Body of pancreas (tissue), 4 donors: ENCODE results near the gene AKAP12.

Experiments used
- POLR2A ChIP-seq, 3 donors: fragments of 450-650 bp; IDR thresholded peaks; one replicate each; pipeline ENCODE4 v1.6.1; 2016; ENCODE audit warnings: antibody characterized with exemption in 3 of 3, mild to moderate bottlenecking in 2 of 3
- TF ChIP-seq, protein P1 (sequence below), 7 experiments: fragments of 450-650 bp in 4 of 7; fragments of 200-600 bp in 3 of 7; sonication (generic) in 3 of 7; IDR thresholded peaks; one replicate each; pipeline ENCODE4 v1.5.1; 2016 to 2019; ENCODE audit warnings: antibody characterized with exemption in 7 of 7

DNA sequence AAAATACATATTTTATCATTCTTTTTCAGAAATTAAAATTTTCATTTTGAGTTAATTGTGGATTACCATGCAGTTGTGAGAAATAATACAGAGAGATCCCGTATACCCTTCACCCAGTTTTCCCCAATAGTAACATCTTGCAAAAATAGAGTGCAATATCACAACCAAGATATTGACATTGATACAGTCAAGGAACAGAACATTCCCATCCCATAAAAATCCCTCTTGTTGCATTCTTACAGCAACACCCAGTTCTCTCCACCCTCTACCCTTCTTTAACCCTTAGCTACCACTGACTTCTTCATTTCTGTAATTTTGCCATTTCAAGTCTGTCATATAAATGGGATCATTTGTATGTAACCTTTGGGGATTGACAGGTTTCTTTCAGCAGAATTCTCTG is 6.9 kb upstream of the AKAP12 start:
- TF ChIP-seq, protein P1, sequence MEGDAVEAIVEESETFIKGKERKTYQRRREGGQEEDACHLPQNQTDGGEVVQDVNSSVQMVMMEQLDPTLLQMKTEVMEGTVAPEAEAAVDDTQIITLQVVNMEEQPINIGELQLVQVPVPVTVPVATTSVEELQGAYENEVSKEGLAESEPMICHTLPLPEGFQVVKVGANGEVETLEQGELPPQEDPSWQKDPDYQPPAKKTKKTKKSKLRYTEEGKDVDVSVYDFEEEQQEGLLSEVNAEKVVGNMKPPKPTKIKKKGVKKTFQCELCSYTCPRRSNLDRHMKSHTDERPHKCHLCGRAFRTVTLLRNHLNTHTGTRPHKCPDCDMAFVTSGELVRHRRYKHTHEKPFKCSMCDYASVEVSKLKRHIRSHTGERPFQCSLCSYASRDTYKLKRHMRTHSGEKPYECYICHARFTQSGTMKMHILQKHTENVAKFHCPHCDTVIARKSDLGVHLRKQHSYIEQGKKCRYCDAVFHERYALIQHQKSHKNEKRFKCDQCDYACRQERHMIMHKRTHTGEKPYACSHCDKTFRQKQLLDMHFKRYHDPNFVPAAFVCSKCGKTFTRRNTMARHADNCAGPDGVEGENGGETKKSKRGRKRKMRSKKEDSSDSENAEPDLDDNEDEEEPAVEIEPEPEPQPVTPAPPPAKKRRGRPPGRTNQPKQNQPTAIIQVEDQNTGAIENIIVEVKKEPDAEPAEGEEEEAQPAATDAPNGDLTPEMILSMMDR (IDR thresholded peaks at IDR 0.05): no peak
- TF ChIP-seq POLR2A (IDR thresholded peaks at IDR 0.05): no peak
